ENCODE data around the gene ATP2C2.

DNA sequence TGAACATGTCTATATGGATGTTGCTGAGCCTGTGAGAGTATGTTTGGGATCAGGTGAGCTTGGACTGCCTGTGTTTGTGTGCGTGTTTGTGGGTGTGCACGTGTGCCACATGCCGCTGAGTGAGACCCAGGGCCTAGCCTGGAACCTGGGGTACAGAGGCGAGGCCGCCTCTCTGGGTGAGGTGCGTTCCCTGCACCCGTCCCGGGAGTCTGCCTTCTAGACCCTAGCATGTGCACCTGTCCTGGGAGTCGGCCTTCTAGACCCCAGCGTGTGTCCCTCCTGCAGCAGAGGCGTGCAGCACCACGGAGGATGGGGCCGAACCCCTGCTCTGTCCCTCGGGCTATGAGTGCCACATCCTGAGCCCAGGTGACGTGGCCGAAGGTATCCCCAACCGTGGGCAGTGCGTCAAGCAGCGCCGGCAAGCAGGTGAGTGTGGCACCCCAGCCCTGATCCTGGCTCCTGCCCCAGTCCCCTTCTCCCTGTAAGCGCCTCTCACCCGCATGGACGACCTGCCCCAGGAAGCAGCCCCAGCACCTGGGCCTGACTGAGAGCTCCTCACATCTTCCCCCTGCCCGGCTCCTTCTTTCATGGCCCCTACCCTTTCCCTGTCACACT is 49.1 kb upstream of the ATP2C2 start:
- TF ChIP-seq RARB (CRISPR knock-in tag; IDR thresholded peaks at IDR 0.05) (no peak), SNAI2 (CRISPR knock-in tag; IDR thresholded peaks at IDR 0.05) (no peak), PPARA (CRISPR knock-in tag; IDR thresholded peaks at IDR 0.05; ENCODE audit: borderline replicate concordance) (no peak)
- TF ChIP-seq, protein P1, sequence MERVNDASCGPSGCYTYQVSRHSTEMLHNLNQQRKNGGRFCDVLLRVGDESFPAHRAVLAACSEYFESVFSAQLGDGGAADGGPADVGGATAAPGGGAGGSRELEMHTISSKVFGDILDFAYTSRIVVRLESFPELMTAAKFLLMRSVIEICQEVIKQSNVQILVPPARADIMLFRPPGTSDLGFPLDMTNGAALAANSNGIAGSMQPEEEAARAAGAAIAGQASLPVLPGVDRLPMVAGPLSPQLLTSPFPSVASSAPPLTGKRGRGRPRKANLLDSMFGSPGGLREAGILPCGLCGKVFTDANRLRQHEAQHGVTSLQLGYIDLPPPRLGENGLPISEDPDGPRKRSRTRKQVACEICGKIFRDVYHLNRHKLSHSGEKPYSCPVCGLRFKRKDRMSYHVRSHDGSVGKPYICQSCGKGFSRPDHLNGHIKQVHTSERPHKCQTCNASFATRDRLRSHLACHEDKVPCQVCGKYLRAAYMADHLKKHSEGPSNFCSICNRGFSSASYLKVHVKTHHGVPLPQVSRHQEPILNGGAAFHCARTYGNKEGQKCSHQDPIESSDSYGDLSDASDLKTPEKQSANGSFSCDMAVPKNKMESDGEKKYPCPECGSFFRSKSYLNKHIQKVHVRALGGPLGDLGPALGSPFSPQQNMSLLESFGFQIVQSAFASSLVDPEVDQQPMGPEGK (CRISPR knock-in tag; IDR thresholded peaks at IDR 0.05; ENCODE audit: borderline replicate concordance), result no peak
